T-helper 17 cell (primary cell): ENCODE results near the gene VCP. TPM values are rescaled to one million over a fixed set of nuclear protein-coding genes. Genes with fewer than 3 reads are reported as not detected.

ENCODE experiments used
- total RNA-seq, 4 donors: library from RNA in 2 of 4; stranded (reverse) in 2 of 4; gene quantifications; one replicate each; pipeline ENCODE4 v1.2.3 and lab custom pipeline; 2022 to 2026

Gene VCP
- total RNA-seq, 2 donors from 2014 or later: 222 to 238 TPM

Other genes with a start within 250 kb of the VCP start
- gene PHF24, start 114.3 kb downstream of the VCP start, total RNA-seq: not detected
- 1 to 10 TPM; 1.4 to 1.8 TPM for gene DNAJB5, start 82.9 kb downstream of the VCP start, total RNA-seq
- 10 to 100 TPM; 18.8 to 23.6 TPM for gene FANCG, start 7.3 kb upstream of the VCP start, total RNA-seq
- 10 to 100 TPM; 19.1 to 20.4 TPM for gene PIGO, start 24.0 kb upstream of the VCP start, total RNA-seq
- gene STOML2, start 30.5 kb upstream of the VCP start, total RNA-seq: 10 to 100 TPM; 41.0 to 44.2 TPM
- gene ATOSB, start 43.2 kb upstream of the VCP start, total RNA-seq: 10 to 100 TPM in 1 of 2 donors, 1 to 10 TPM in 1; 9.8 to 11.6 TPM
- gene UNC13B, start 89.4 kb upstream of the VCP start, total RNA-seq: under 1 TPM; 0.50 to 0.99 TPM